ENCODE results near the gene PPP2R5E.

Gene PPP2R5E

DNA sequence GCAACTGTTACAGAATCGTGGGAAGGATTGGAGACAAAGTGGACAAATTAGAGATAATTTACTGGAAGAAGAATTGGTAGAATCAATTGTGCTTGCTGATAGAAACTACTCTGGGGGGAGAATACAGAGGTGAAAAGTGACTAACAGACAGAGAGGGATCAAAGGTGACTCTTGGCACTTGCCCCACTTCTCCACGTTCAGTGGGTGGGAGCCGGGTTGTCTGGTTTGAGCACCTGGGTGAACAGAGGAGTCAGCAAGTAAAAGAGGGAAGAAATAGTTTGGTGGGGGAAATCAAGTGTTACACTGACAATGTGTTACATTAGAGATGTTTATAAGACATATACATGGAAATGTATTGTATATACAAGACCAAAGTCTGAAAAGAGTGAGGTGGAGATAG, 69.1 kb downstream of the PPP2R5E start:
- in situ Hi-C loops (cut with MboI; ENCODE audit: low sequenced_read_pairs), result no loop called here

DNA sequence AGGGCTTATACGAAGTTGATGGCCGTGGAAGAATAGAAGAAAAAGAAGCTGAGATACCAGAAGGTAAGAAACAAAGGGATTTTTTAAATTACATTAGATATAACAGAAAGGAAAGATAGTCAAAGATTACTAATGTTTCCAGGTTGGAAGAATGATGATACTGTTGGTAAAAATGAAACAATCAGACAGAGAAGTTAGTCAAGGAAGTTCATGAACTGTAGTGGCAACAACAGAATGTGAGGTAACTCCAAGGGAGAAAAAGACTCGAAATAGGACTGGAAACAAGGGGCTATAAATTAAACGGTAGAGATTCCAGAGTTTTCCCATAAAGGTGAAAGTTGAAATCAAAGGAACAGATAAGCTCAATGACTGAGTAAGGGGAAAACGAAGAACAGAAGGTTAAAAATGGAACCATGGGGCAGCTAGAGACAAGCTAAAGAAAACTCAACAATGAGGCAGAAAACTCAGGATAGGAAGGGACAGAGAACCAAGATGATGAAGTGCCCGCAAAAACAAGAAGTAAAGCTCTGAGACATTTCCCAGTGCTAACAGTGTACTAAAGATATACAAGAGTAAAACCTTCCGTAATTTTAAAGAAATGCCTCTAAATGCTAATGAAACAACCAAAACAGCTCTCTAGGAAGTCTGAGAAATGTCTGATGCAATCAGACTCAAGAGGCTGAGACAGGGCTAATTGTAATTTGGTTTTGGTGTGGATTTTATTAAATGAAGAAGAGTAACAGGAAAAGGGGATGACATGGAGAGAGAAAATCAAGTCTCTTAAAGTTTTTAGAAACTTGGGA, 70.0 kb downstream of the PPP2R5E start:
- in situ Hi-C loops (cut with MboI; ENCODE audit: low sequenced_read_pairs), result no loop called here

DNA sequence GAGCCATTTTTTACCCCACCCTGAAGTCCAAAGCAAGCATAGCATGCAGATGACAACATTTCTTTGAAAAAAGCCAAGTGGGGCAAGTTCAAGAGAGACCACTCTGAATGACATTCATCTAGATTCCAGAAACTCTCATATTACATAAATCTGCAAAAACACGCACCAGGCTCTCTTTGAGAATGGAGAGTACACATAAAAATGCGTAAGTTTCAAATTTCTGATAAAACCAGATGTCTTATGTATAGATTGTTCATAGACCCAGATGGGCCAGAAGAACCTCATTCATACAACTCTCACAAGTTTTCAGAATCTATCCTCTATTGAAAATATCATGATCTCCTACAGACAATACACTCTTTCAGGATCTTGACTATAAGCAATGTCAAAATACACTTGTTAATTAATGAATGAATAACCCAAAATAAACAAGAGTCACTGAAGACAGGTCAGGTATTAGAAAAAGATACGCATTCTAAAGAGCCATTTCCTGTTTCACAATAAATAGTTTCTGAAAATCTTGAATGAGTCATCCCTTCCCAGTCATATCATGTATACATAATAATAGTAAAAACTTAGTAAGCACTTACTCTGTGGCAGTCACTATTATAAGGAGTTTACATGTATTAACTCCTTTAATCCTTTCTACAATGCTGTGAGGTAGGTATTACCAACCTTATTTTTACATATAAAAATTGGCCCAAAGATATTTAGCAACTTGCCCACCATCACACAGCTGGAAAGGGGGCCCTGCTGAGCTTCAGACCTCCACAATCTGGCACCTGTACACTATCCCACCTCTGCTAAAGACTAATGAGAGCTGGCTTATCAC, 72.0 kb downstream of the PPP2R5E start:
- in situ Hi-C loops (cut with MboI; ENCODE audit: low sequenced_read_pairs), result no loop called here

DNA sequence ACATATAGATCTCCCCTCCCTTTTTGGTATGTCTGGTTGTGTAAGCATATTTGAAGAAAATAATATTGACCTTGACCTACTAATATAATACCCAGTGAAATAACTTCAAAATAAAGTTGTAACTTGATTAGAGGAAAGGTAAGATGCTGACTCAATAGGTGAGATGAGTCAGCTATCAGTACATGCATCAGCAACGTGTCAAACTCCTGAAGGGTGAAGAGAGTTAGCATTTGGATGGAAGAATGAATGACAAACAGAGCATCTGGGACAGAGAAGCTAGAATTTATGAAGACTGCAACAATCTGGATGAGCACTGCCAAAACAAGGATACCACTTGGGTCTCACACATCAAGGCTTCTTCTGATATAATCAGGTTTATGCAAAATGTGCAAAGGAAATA, 74.9 kb downstream of the PPP2R5E start:
- in situ Hi-C loops (cut with MboI; ENCODE audit: low sequenced_read_pairs), result no loop called here

DNA sequence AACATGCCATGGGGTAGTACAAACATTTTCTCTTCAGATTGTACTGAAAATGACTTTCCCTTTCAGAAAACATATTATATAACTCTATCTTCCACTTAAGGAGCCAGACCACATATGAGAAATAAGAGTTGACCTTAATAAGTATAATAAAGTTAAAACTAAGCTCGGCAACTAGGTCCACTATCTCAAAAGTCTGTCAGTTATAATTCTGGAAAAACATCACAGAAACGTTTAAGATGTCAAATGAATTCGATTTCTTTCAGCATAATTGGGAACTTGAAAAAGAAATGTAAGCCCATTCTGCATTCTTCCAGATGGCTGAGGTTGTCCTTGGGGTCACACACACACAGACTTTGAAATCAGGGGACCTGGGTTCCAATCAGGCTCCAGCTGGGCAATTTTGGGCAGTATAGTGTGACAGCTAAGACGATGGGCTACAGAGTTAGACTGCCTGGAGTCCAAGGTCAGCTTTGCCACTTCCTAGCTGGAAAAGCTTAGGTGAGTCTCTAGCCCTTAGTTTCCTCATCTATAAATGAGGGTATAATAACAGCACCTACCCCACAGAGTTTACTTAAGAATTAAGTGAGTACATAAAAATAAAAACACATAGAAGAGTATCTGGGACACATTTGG, 75.6 kb downstream of the PPP2R5E start:
- in situ Hi-C loops (cut with MboI; ENCODE audit: low sequenced_read_pairs), result no loop called here

DNA sequence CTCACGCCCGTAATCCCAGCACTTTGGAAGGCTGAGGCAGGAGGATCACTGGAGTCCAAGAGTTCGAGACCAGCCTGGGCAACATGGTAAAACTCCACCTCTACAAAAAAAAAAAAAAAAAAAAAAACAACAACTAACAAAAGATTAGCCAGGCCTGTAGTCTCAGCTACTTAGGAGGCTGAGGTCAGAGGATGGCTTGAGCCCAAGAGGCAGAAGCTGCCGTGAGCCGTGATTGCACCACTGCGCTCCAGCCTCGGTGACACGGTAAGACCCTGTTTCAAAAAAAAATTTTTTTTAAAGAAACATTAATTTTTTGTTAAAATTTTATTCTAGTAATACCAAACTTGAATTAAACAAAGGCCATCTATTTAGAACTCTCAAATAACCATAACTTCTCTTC, 77.8 kb downstream of the PPP2R5E start:
- in situ Hi-C loops (cut with MboI; ENCODE audit: low sequenced_read_pairs), result no loop called here

DNA sequence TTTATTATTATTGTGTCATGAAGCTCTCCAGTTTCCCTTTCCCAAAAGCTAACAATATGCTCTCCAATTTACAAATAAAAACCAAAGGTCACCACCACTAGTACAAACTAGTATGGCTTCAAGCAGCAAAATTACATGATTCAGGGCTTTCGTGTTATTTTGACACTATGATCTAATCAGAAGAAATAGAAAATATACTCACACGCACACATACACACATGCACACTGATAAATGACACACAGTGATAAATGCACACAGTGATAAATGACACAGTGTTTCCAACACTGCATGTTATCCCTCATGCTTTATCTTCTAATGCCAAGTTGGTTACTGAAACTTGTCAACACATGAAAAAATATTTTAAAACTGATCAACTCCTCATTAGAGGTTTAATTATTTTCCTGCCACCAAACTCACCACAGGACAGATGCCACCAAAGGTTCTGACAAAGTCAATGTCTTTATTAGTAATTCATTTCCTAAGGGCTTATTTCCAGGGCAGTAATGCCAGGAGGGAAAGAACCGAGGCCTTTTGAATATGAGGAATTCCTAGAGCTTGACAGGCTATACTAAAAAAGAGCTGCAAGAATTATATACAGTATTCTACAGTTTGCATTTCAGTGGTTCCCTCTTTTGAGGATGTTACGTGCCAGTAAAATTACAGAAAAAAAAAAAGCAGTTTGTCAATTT, 82.4 kb downstream of the PPP2R5E start:
- in situ Hi-C loops (cut with MboI; ENCODE audit: low sequenced_read_pairs), result no loop called here

DNA sequence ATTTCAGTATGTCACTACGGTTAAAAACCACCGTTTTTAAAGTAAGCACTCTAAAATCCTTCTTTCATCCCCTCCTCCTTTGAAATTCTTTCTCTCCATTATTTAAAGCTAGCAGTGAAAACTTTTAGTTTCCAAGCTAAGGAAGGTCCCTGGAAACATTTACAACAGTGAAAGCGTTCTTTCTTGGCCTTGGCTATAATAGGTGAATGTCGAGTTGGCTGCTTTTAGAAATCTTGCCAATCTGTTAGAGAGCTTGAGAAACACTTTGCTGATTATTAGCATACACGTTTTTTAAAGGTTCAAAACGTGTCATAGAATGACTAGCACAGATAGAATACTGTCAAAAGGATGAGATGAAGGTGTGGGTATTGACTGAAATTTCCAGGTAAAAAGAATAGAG, 83.4 kb downstream of the PPP2R5E start:
- in situ Hi-C loops (cut with MboI; ENCODE audit: low sequenced_read_pairs), result no loop called here

DNA sequence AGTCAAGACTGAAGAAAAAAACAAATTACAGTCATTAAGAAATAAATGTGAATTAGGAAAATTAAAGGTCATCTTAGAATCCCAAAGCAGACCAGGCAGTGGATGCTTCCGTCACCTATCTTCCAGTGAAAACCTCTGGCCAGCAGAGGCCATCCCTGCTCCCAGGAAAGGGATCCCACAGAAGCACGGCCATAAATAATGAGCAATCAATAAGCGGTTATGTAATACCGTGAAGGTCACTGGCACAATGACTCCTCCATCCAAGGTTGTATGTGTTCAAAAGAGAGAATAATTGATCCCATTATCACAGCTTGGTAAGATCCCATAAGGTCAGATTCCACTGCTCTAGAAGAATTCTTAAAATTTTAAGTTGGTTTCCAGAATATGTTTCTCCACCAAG, 85.7 kb downstream of the PPP2R5E start:
- in situ Hi-C loops (cut with MboI; ENCODE audit: low sequenced_read_pairs), result no loop called here

DNA sequence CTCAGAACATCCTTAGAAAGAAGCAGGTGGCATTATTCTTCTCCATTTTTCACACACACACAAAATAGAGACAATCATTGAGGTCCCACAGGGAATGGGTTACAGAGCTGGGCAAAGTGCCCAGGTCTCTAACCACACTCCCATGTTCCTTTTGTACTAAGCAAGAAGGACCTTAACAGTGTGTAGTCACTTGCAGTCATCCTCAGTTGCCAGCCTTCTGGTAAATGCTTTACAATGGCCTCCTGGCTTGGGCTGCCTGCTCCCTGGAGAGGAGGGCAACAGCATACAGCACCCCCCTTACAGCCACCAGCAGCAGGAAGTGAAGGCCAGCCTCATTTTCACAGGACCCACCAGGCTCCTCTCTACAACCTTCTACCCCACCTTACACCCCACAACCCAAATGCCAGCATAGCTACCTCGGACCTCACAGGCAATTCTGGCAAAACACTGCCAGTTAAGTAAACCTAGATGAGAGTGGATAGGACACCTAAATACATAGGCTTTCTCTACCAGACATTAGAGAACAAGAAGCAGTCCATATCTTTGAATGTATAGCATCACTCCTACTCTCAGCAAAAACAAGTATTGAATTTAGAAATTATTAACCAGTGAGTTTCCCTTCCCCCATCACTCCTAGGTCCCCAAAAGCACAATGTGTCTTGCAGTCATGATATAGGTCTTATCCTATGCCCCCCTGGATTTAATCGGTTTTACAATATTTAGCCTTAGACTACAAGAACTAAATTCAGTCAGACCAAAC, 88.1 kb downstream of the PPP2R5E start:
- in situ Hi-C loops (cut with MboI; ENCODE audit: low sequenced_read_pairs), result no loop called here

DNA sequence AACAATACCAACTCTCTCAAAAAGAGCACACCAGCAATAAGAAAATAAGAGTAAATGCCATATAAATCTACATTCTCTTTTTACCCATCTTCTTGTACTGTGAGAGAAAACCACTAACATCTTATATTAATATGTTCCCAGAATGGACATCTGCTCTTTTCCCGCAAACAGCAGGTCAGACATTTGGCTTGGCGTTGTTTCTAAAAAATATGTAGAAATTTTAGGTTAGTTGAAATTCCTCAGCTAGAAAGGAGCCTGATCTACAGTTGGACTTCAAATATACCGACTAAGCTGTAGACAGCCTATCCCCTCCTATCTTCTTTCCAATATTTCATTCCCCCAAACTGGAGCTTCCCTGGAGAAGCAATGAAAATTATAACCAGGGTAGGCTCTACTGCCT, 88.7 kb downstream of the PPP2R5E start:
- in situ Hi-C loops (cut with MboI; ENCODE audit: low sequenced_read_pairs), result no loop called here

DNA sequence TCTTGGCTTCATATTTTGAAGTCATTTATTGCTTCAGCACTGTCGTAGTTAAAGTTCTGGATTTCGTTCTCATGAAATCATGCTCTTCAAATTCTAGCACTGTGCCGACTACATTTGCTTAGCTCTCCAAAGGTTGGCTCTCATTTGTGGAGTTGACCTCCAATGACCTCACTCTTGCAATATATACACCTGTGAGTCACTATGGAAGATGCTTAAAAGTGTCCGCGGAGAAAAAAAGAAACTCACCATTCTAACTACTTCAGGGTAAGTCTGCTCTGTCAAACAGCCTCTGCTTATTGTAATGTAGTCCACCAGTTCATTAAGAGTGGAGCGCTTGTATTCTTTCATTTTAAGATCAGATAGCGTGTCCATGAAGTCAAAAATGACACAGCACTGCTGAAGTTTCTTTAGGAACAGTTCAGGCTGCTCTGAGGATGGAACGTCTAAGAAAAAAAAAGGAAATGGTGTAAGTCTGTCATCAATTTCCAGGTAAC, 89.7 kb downstream of the PPP2R5E start:
- in situ Hi-C loops (cut with MboI; ENCODE audit: low sequenced_read_pairs), result no loop called here

DNA sequence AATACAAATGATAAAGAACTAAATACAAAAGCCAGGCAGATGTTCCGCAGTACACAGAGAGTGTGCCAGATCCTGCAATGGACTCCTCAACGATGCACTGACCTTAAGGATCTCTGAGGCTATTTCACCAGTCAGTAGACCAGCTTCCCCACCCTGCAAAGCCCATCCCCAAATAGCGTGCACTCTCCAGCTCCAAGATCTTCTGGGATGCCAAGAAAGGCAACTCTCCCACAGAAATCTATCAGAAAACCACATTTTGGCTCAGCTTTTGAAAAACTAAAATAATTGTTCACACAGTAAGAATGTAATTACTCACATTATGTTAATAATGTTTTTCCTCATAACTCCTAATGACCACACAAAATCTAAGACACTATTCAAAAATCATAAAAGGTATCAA, 90.4 kb downstream of the PPP2R5E start:
- in situ Hi-C loops (cut with MboI; ENCODE audit: low sequenced_read_pairs), result no loop called here

DNA sequence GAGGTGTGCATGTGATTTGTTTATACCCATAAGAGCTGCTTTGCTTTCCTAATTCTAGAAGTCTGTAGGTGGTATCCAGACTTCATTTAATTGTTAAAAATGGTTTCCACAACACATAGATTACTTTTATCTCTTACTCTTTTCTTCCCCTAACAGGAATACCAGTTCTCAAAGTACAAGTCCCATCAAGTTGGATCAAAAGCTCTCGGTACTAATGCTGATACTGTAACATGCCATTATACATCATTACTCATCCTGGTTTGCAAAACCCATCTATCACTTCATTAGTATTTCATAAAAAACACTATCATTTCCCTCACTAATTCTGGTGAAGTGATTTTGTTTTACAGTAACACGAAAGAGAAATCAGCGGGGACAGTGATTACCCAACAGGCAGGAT, 94.3 kb downstream of the PPP2R5E start:
- in situ Hi-C loops (cut with MboI; ENCODE audit: low sequenced_read_pairs), result no loop called here

DNA sequence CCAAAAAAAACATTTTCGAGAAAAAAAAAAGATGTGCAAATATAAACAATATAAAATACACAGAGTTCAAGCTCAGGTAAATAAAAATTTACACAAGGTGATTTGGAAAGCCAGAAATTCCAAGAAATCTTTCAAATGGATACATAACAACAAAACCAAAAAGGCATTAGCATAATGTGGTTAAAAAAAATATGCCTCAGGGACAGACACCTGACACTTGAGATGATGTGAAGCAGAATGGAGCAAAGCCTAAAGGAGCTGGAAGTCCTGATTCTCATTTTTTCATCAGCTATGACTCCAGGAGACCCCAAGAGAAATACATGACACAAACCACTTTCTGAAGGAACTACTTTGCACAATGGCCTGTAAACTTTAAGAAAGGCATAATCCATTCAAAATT, 98.6 kb downstream of the PPP2R5E start:
- in situ Hi-C loops (cut with MboI; ENCODE audit: low sequenced_read_pairs), result no loop called here

DNA sequence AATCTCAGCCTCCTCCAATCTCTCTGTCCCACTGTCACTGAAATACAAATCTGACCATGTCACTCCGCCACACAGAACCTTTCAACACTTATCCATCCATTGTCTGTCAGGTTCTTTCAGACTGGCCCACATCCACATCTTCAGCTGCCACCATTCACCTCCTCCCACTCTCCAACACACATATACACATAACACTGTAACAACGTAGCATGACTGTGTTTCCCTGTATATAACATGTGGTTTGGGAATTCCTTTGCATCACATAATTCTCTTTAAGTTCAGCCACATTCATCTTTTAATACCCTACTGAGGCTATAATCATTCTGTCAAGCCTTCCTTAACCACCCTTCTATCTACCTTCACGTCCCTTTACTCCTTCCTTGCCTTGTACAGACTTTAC, 99.2 kb downstream of the PPP2R5E start:
- in situ Hi-C loops (cut with MboI; ENCODE audit: low sequenced_read_pairs), result no loop called here

DNA sequence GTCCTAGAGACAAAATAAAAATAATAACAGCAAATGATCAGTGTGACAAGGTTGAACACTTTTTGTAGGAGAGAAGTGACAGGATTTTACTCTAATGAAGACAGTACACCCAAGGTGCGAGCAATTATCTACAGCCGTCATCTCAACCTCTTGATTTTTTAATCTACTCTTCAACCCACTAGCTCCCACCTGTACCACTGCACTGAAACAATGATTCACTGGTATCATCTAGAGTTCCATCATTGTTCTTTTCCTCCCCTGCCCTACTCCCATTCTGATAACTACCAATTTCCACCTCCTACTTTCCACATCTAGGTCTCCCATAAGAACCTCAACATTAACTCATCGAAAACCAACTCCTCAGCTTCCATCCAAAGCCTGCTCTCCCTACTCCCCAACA, 99.8 kb downstream of the PPP2R5E start:
- in situ Hi-C loops (cut with MboI; ENCODE audit: low sequenced_read_pairs), result no loop called here

DNA sequence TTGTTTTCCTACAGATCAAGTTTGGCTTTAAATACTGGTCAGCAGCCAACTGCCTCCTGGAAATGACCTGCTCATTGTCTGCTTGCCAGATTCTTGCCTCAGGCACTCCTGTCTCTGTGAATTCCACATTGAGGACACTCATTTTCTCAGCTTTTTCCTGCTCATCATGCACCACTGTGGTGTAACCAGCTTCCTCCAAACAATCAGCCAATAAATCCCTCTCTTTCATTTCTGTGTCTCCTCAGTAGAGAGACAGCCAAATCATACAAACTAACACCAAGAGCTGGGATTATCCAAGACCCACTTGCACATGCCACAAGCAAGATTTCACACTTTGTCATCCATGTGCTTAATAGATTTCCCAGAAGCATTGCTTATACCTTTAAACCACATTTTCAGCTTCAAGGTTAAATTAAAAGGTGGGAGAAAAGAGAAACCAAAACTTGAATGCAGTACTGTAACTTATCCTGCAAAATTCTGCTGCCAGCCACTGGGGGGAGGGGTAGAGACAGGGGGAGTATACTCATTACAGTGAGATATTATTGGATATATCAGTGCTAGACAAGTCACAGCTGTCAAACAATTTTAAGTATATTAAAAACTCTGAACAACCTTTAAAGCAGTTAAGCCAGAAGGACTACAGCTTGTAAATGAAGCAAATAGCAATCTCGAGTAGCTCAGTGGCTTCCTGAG, 105.0 kb downstream of the PPP2R5E start:
- in situ Hi-C loops (cut with MboI; ENCODE audit: low sequenced_read_pairs), result no loop called here

DNA sequence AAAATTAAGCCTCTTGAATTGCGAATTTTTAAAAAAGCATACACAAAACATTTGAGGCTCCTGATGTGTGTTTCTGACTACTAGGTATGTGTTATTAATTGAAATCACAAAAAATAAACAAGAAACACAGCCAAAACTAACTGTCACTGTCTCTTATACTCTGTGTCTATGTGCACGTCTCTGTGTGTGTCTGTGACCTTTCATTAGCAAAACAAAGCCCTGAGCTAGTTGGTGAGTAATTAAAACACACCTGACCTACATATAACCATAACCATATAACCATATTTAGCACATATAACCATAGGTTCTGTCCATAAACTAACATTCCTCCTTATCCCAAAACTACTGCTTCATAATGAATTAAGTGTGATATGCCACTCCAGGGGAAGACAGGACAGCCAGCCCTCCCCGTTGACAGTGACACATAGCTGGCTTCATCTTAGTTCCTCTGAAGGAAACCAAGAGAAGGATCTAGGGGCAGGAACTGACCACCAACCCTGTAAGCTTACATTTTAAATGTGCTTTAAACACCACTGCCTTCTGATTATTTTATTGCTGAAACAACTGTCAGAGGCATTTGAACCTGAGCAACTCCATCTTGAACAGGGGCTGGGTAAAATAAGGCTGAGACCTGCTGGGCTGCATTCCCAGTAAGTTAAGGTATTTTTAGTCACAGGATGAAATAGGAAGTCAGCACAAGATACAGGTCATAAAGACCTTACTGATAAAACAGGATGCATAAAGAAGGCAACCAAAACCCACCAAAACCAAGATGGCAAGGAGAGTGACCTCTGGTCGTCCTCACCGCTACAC, 106.7 kb downstream of the PPP2R5E start:
- in situ Hi-C loops (cut with MboI; ENCODE audit: low sequenced_read_pairs), result no loop called here
